ENCODE results near the gene DOCK6. TPM values are rescaled to one million over a fixed set of nuclear protein-coding genes. Genes with fewer than 3 reads are reported as not detected.

DOCK6 gene
- total RNA-seq, 2 donors from 2014 or later: 93.8 to 111 TPM

GRCh38 chr19:11204943-11205349 lies 57.4 kb downstream of the DOCK6 start:
- H3K9me3 Mint-ChIP-seq: no peaks in the 10 kb centered on the region

GRCh38 chr19:11204076-11204602 lies 58.2 kb downstream of the DOCK6 start:
- Histone ChIP-seq H3K27ac (ENCODE audit: low read depth, low read length) (no peak overlapping the region), H3K27me3 (ENCODE audit: control insufficient read depth, insufficient read depth, low read length, poor library complexity, severe bottlenecking) (no peaks in the 10 kb centered on the region), H3K36me3 (ENCODE audit: control insufficient read depth, insufficient read depth, low read length) (peaks cover 5% of the 10 kb centered on the region), H3K9me3 (ENCODE audit: control insufficient read depth, low read length) (no peaks in the 10 kb centered on the region), H3K4me3 (ENCODE audit: low read length) (no peak overlapping the region), H3K4me1 (ENCODE audit: control insufficient read depth, insufficient read depth, low read length) (no peaks in the 10 kb centered on the region), H3K9ac (ENCODE audit: extremely low read depth, low read length, poor library complexity, severe bottlenecking) (no peak overlapping the region)
- H3K36me3 Mint-ChIP-seq (ENCODE audit: low read depth): peaks cover 17% of the 10 kb centered on the region
- no peaks in the 10 kb centered on the region for H3K9me3 Mint-ChIP-seq
- no peak overlapping the region for H3K27ac Mint-ChIP-seq
- TF ChIP-seq CTCF (conservative IDR thresholded peaks at IDR 0.05): no peak
- DNase-seq: no peak
- no peaks in the 10 kb centered on the region for H3K27me3 Mint-ChIP-seq (ENCODE audit: insufficient read depth)
- no peaks in the 10 kb centered on the region for H3K4me1 Mint-ChIP-seq
- H3K4me3 Mint-ChIP-seq: no peak overlapping the region
- WGBS, 2 experiments (ENCODE audit: insufficient coverage in 1 of 2, insufficient read length in 1 of 2): 92 to 93% methylated on average over 5 to 9 of the region's 9 CpGs

More at GRCh38 chr19:11204943-11205349, 57.4 kb downstream of the DOCK6 start:
- H3K4me3 Mint-ChIP-seq: no peak overlapping the region
- peaks cover 14% of the 10 kb centered on the region for H3K36me3 Mint-ChIP-seq (ENCODE audit: low read depth)
- DNase-seq: no peak
- 88 to 90% methylated on average over 4 to 5 of the region's 5 CpGs for WGBS, 2 experiments (ENCODE audit: insufficient coverage in 1 of 2, insufficient read length in 1 of 2)
- no peak overlapping the region for H3K27ac Mint-ChIP-seq
- H3K27me3 Mint-ChIP-seq (ENCODE audit: insufficient read depth): no peaks in the 10 kb centered on the region
- Histone ChIP-seq H3K9me3 (ENCODE audit: control insufficient read depth, low read length) (no peaks in the 10 kb centered on the region), H3K4me3 (ENCODE audit: low read length) (no peak overlapping the region), H3K9ac (ENCODE audit: extremely low read depth, low read length, poor library complexity, severe bottlenecking) (no peak overlapping the region), H3K27ac (ENCODE audit: low read depth, low read length) (no peak overlapping the region), H3K4me1 (ENCODE audit: control insufficient read depth, insufficient read depth, low read length) (no peaks in the 10 kb centered on the region), H3K36me3 (ENCODE audit: control insufficient read depth, insufficient read depth, low read length) (peaks cover 5% of the 10 kb centered on the region), H3K27me3 (ENCODE audit: control insufficient read depth, insufficient read depth, low read length, poor library complexity, severe bottlenecking) (no peaks in the 10 kb centered on the region)
- TF ChIP-seq CTCF (conservative IDR thresholded peaks at IDR 0.05): no peak
- no peaks in the 10 kb centered on the region for H3K4me1 Mint-ChIP-seq

- H3K36me3 Mint-ChIP-seq (ENCODE audit: low read depth): peaks cover 15% of the 10 kb centered on the region
- Histone ChIP-seq H3K27ac (ENCODE audit: low read depth, low read length) (no peak overlapping the region), H3K9ac (ENCODE audit: extremely low read depth, low read length, poor library complexity, severe bottlenecking) (no peak overlapping the region), H3K9me3 (ENCODE audit: control insufficient read depth, low read length) (no peaks in the 10 kb centered on the region), H3K4me1 (ENCODE audit: control insufficient read depth, insufficient read depth, low read length) (no peaks in the 10 kb centered on the region), H3K36me3 (ENCODE audit: control insufficient read depth, insufficient read depth, low read length) (peaks cover 5% of the 10 kb centered on the region), H3K27me3 (ENCODE audit: control insufficient read depth, insufficient read depth, low read length, poor library complexity, severe bottlenecking) (no peaks in the 10 kb centered on the region), H3K4me3 (ENCODE audit: low read length) (no peak overlapping the region)
- no peaks in the 10 kb centered on the region for H3K9me3 Mint-ChIP-seq
- peak; percentile 93 for DNase-seq
- H3K27ac Mint-ChIP-seq: no peak overlapping the region
- no peaks in the 10 kb centered on the region for H3K27me3 Mint-ChIP-seq (ENCODE audit: insufficient read depth)
- peak; percentile 90 for TF ChIP-seq CTCF (conservative IDR thresholded peaks at IDR 0.05)
- H3K4me3 Mint-ChIP-seq: no peak overlapping the region
- 78% methylated on average over 10 to 17 of the region's 17 CpGs for WGBS, 2 experiments (ENCODE audit: insufficient coverage in 1 of 2, insufficient read length in 1 of 2)
- H3K4me1 Mint-ChIP-seq: peaks cover 4% of the 10 kb centered on the region
These were observed 58.9 kb downstream of the DOCK6 start for GRCh38 chr19:11203194-11204075.

All from endodermal cell (in vitro differentiated cells).